ENCODE data around the gene RPL27. TPM values are rescaled to one million over a fixed set of nuclear protein-coding genes. Genes with fewer than 3 reads are reported as not detected.
A peak's percentile ranks its signal among the peaks of the same experiment; 100 is the strongest.
"Not testable (repeated sequence)": the region's sequence is repeated elsewhere in the genome, so short reads cannot be mapped to it uniquely, and the experiment has no call there.

RPL27 gene
- total RNA-seq, 1 donor from 2014 or later, result 1,478 TPM

- Histone ChIP-seq H3K4me3 (ENCODE audit: low read depth, low read length) (no peak overlapping the region), H3K36me3 (ENCODE audit: control insufficient read depth, insufficient read depth, low read length) (peaks cover 6% of the 10 kb centered on the region), H3K27me3 (ENCODE audit: control insufficient read depth, insufficient read depth, low read length) (no peaks in the 10 kb centered on the region)
- TF ChIP-seq CTCF (IDR thresholded peaks at IDR 0.05; ENCODE audit: insufficient read depth, low read length, poor library complexity, severe bottlenecking), result no peak
- no peak for DNase-seq (ENCODE audit: low read depth)
Measured at GRCh38 chr17:42989726-42990652, 8.2 kb upstream of the RPL27 start.

- TF ChIP-seq CTCF (IDR thresholded peaks at IDR 0.05; ENCODE audit: insufficient read depth, low read length, poor library complexity, severe bottlenecking), result no peak
Measured at GRCh38 chr17:42991471-42991870, 6.7 kb upstream of the RPL27 start.

DNA sequence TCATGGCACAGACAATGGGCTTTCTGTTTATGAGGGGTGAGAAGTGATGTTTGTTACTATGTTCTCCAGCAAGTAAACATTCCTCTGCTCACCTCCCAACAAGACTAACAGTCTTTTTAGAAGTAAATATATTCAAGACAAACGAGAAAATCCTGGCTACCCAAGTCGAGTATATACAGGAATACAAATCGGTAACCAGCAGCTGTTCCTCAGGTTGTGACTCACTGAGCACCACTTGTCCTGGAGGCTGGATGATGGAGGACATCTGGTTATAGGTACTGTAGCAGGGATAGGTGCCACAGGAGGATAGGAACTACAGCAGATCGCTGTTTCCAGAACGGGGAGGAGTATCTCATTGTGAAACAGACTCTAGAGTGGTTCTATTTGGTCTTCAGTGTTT is 5.3 kb upstream of the RPL27 start:
- Histone ChIP-seq H3K27me3 (ENCODE audit: control insufficient read depth, insufficient read depth, low read length) (no peaks in the 10 kb centered on the region), H3K4me3 (ENCODE audit: low read depth, low read length) (no peak overlapping the region), H3K36me3 (ENCODE audit: control insufficient read depth, insufficient read depth, low read length) (peaks cover 5% of the 10 kb centered on the region)
- no peak for DNase-seq (ENCODE audit: low read depth)
- no peak for TF ChIP-seq CTCF (IDR thresholded peaks at IDR 0.05; ENCODE audit: insufficient read depth, low read length, poor library complexity, severe bottlenecking)

More at GRCh38 chr17:42991471-42991870, 6.7 kb upstream of the RPL27 start:
- Histone ChIP-seq H3K4me3 (ENCODE audit: low read depth, low read length) (no peak overlapping the region), H3K27me3 (ENCODE audit: control insufficient read depth, insufficient read depth, low read length) (no peaks in the 10 kb centered on the region), H3K36me3 (ENCODE audit: control insufficient read depth, insufficient read depth, low read length) (peaks cover 5% of the 10 kb centered on the region)
- no peak for DNase-seq (ENCODE audit: low read depth)

GRCh38 chr17:42993913-42994312 is 4.3 kb upstream of the RPL27 start:
- H3K36me3 ChIP-seq (ENCODE audit: control insufficient read depth, insufficient read depth, low read length); H3K27me3 ChIP-seq (ENCODE audit: control insufficient read depth, insufficient read depth, low read length); H3K4me3 ChIP-seq (ENCODE audit: low read depth, low read length); DNase-seq (ENCODE audit: low read depth): not testable (repeated sequence)

DNA sequence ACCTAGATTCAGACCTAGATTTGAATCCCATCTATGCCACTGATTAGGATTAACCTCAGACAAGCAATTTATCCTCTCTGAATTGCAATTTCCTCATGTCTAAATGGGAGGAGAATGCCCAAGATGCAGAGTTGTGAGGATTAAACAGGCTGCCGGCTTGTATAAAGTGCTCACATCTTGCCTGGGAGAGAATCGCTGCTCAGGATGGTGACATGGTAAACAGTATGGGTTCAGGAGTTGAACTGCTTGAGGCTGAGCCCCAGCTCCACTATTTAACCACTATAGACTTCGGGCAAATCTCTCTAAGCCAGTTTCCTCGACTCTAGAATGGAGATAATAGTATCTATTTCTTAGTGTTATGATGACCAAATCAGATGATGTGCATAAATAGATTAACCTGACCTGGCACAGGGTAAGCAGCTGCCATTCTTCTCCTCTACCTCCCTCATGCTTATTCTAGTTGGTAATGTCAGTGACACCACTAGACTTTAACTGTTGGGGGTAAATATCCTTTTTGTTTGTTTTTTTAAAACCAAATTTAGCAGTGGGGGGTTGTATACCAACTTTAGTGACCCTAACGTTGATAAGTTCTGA is 732 bp upstream of the RPL27 start:
- no peak for DNase-seq (ENCODE audit: low read depth)
- Histone ChIP-seq H3K27me3 (ENCODE audit: control insufficient read depth, insufficient read depth, low read length) (no peaks in the 10 kb centered on the region), H3K4me3 (ENCODE audit: low read depth, low read length) (peak overlapping the region; percentile 18), H3K36me3 (ENCODE audit: control insufficient read depth, insufficient read depth, low read length) (peaks cover 5% of the 10 kb centered on the region)
- no peak for TF ChIP-seq CTCF (IDR thresholded peaks at IDR 0.05; ENCODE audit: insufficient read depth, low read length, poor library complexity, severe bottlenecking)

DNA sequence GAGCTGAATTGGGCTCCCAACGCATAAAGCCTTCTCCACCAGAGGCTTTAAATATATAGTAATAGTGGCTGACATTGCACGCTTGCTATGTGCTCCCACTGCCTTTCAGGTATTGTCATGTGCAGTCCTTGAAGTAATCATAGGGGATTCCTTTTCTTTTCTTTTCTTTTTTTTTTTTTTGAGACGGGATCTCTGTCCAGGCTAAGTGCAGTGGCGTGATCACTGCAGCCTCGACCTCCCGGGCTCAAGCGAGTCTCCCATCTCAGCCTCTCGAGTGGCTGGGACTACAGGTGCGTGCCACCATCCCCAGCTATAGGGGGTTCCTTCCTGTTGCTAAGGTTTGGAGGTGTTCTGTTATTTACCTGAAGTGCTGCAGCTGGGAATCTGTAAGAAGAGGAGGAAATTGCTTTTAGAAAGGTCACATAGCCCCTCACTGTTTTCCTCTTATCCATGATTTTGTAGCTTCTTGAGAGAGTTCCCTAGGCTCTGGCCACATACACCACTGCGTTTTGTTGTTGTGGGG is 845 bp downstream of the RPL27 start:
- Histone ChIP-seq H3K36me3 (ENCODE audit: control insufficient read depth, insufficient read depth, low read length) (peaks cover 4% of the 10 kb centered on the region), H3K27me3 (ENCODE audit: control insufficient read depth, insufficient read depth, low read length) (no peaks in the 10 kb centered on the region), H3K4me3 (ENCODE audit: low read depth, low read length) (peak overlapping the region; percentile 86)
- no peak for DNase-seq (ENCODE audit: low read depth)
- no peak for TF ChIP-seq CTCF (IDR thresholded peaks at IDR 0.05; ENCODE audit: insufficient read depth, low read length, poor library complexity, severe bottlenecking)

- H3K4me3 ChIP-seq (ENCODE audit: low read depth, low read length); H3K27me3 ChIP-seq (ENCODE audit: control insufficient read depth, insufficient read depth, low read length); H3K36me3 ChIP-seq (ENCODE audit: control insufficient read depth, insufficient read depth, low read length); DNase-seq (ENCODE audit: low read depth): not testable (repeated sequence)
Measured at GRCh38 chr17:43000894-43001293, 2.7 kb downstream of the RPL27 start.

Data from kidney epithelial cell (primary cell).